ENCODE results near the gene POLR3GL.
"Not testable (repeated sequence)": the region's sequence is repeated elsewhere in the genome, so short reads cannot be mapped to it uniquely, and the experiment has no call there.

- TF ChIP-seq CTCF (IDR thresholded peaks at IDR 0.05; ENCODE audit: low read depth, low read length) = not testable (repeated sequence)
- peak; percentile 49 for TF ChIP-seq MAX (IDR thresholded peaks at IDR 0.05; ENCODE audit: low read depth, low read length)
Observed at GRCh38 chr1:145932522-145933009, 31.9 kb upstream of the POLR3GL start.
